ENCODE measurements around the gene FRMD4B. TPM values are rescaled to one million over a fixed set of nuclear protein-coding genes. Genes with fewer than 3 reads are reported as not detected.
A peak's percentile ranks its signal among the peaks of the same experiment; 100 is the strongest.

FRMD4B gene
- total and polyA plus RNA-seq, 2 donors (not counting 3 experiments of a cell fraction or from before 2014, with no cell fraction given) = 66.4 to 89.7 TPM

DNA sequence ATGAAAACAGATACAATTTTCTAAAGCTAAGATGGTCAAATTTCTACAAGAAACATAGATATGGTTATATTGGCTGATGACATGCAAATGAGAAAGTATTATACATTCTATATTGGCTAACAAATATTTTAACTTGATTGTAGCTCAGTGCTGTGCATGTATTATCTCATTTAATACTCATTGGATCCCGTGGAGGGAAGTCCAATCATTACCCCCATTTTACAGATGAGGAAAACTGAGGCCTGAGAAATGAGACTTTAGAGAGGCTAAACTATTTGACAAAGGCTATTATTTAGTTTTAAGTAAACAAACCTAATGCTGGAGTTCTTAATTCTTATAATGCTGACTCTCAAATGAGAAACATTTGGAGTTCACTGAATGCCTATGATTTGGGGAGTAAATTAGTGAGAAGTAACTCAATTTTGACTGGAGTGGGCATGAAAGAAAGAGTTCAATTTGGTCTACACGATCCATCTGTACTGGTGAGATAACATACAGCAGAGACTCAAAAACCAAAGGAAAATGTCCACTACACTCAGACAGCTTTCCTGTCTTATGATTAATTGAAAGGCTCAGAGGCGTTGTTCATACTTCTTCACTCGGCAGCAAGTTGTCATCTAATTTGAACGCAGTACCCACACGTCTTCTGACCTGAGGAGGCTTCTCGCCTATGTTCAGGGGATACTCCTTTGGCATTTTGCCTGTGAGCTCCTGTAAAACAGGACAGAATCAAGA, 191.3 kb downstream of the FRMD4B start:
- Histone ChIP-seq H3K4me3 (replicated peaks in 1 of 3; ENCODE audit: insufficient read depth in 1 of 3, low read depth in 1 of 3, low read length in 3 of 3) (no peak overlapping the region), H3K9me1 (replicated peaks; ENCODE audit: control insufficient read depth, extremely low read depth, insufficient read depth, low read length) (no peaks in the 10 kb centered on the region), H3K4me2 (ENCODE audit: insufficient read depth, low read length) (peak overlapping the region; percentile 21), H3K36me3 (ENCODE audit: control insufficient read depth in 2 of 2, extremely low read depth in 1 of 2, insufficient read depth in 2 of 2, low read length in 2 of 2) (peaks cover 17 to 38% of the 10 kb centered on the region in 2 experiments), H3K27ac (ENCODE audit: insufficient read depth, low read depth, low read length) (peak overlapping the region; percentile 32), H3K9ac (replicated peaks; ENCODE audit: extremely low read depth, insufficient read depth, low read length) (peak overlapping the region; percentile 41), H3K9me3 (replicated peaks; ENCODE audit: control insufficient read depth, insufficient read depth, low read length) (no peaks in the 10 kb centered on the region), H3K4me1 (ENCODE audit: control insufficient read depth, extremely low read depth, insufficient read depth, low read length) (peaks cover 37% of the 10 kb centered on the region), H3K79me2 (ENCODE audit: control insufficient read depth, insufficient read depth, low read length) (no peaks in the 10 kb centered on the region), H3K27me3 (ENCODE audit: control insufficient read depth in 2 of 2, insufficient read depth in 2 of 2, low read length in 2 of 2) (no peaks in the 10 kb centered on the region), H4K20me1 (replicated peaks; ENCODE audit: control insufficient read depth, extremely low read depth, insufficient read depth, low read length) (no peaks in the 10 kb centered on the region), H2AFZ (ENCODE audit: low read depth, low read length) (no peak overlapping the region)
- dilution Hi-C loops (cut with MboI; ENCODE audit: extremely low pct_ligation_motif_present, low sequenced_read_pairs) = no loop called here
- ChIA-PET CTCF (interaction anchor here (0.8 to 3.2 kb wide), 8 partner anchors 8 to 33 kb away, joined by 3 to 14 read pairs (median 4); no protein-coding TSS in a partner anchor), POLR2A (no interaction called here)
- no TSS peak for BruUV-seq (replicated peaks)
- no peak for TF ChIP-seq EZH2 (IDR thresholded peaks at IDR 0.05; ENCODE audit: borderline replicate concordance, low read depth, low read length, severe bottlenecking)
- TF ChIP-seq, protein P1, sequence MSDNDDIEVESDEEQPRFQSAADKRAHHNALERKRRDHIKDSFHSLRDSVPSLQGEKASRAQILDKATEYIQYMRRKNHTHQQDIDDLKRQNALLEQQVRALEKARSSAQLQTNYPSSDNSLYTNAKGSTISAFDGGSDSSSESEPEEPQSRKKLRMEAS (IDR thresholded peaks at IDR 0.05; ENCODE audit: insufficient read depth, insufficient read length) = no peak
- TF ChIP-seq POLR2AphosphoS5 (IDR thresholded peaks at IDR 0.05; ENCODE audit: insufficient read depth, low read depth, low read length) = no peak
- TF ChIP-seq GATA2 (IDR thresholded peaks at IDR 0.05; ENCODE audit: insufficient read depth, insufficient read length, low read depth, low read length) = no peak
- TF ChIP-seq, protein P2, sequence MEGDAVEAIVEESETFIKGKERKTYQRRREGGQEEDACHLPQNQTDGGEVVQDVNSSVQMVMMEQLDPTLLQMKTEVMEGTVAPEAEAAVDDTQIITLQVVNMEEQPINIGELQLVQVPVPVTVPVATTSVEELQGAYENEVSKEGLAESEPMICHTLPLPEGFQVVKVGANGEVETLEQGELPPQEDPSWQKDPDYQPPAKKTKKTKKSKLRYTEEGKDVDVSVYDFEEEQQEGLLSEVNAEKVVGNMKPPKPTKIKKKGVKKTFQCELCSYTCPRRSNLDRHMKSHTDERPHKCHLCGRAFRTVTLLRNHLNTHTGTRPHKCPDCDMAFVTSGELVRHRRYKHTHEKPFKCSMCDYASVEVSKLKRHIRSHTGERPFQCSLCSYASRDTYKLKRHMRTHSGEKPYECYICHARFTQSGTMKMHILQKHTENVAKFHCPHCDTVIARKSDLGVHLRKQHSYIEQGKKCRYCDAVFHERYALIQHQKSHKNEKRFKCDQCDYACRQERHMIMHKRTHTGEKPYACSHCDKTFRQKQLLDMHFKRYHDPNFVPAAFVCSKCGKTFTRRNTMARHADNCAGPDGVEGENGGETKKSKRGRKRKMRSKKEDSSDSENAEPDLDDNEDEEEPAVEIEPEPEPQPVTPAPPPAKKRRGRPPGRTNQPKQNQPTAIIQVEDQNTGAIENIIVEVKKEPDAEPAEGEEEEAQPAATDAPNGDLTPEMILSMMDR (IDR thresholded peaks at IDR 0.05; ENCODE audit: extremely low read depth in 1 of 2, insufficient read depth in 1 of 2, low read depth in 1 of 2, low read length in 2 of 2) = no peak
- no peak for TF ChIP-seq JUN (IDR thresholded peaks at IDR 0.05; ENCODE audit: borderline replicate concordance, insufficient read depth, insufficient read length, low read depth)
- TF ChIP-seq POLR2A (IDR thresholded peaks at IDR 0.05; ENCODE audit: low read depth, low read length) = no peak
- TF ChIP-seq FOS (IDR thresholded peaks at IDR 0.05; ENCODE audit: borderline replicate concordance, insufficient read depth, low read length) = no peak
- no peak for TF ChIP-seq MYC (IDR thresholded peaks at IDR 0.05; ENCODE audit: low read depth, low read length)
- intact Hi-C loops (cut with micrococcal nuclease) = loop anchor here (1.0 to 5.0 kb wide), 3 partner anchors 12 to 43 kb away; no protein-coding TSS in a partner anchor
- FAIRE-seq (no peak), DNase-seq (ENCODE audit: low read depth, low spot score) (peak; percentile 79)

Measured in endothelial cell of umbilical vein (primary cell).